HL-60/S4 (cell line): Measurements from ENCODE around the gene HTRA3.

ENCODE experiments used
- in situ Hi-C: fragments of 300-500 bp; cut with MboI; formaldehyde crosslinking; loops from 2 replicates; pipeline ENCODE4 v1.14.3; 2022; ENCODE audit warnings: low sequenced_read_pairs

Gene HTRA3

GRCh38 chr4:8352368-8353157 lies 83.0 kb downstream of the HTRA3 start:
- in situ Hi-C loops, result no loop called here

GRCh38 chr4:8353158-8353669 lies 83.7 kb downstream of the HTRA3 start:
- in situ Hi-C loops, result no loop called here

- in situ Hi-C loops, result no loop called here
Measured at GRCh38 chr4:8353912-8354453, 84.4 kb downstream of the HTRA3 start.

DNA sequence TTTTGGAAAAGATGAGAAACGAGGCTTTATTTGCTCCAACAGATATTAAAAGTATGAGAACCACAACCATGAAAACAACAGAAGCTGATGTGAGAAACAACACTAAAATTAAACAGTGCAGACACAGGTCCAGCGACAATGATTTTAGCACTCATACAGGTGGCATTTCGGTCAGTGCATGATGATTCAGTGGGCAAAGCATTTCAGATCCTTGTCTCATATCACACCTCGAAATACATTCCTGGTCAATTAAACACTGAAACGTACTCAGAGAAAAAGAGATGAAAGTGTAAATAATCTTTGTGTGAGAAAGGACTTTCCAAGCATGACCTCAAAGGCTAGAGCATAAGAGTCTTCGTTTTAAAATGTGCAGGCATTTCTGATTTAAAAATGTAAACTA lies 85.8 kb downstream of the HTRA3 start:
- in situ Hi-C loops, result no loop called here

DNA sequence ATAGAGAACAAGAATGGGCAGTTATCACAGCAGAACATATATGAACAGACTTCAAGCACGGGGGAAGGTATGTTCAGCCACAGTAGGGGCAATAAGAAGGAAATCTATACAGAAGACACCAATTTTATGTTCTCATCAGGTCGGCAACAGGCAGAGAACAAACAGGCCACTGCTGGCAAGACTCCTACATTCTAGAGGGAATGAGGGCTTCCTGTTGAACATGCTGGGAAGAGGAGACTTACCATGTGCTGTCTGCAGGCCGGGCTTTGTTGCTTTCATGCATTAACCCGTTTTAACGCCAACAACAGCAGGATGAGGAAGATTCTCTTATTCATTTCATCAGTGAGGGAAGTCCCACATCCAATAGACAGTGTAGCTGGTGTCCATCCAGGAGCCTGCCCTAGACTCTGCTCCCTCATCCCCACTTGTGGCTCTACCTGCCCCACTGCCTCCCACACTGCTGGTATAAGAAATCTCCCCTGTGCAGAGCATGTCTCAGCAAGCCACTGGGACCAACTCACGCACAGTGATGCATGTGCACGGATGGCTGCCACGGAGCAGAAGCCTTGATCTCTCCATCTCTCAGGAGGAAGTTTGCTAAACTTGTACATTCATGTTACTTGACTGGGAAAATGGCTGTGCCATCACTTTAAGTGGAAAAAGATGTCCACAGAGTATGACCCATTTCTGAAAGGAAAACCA lies 86.5 kb downstream of the HTRA3 start:
- in situ Hi-C loops, result no loop called here
